Measurements from ENCODE around the gene UNC5CL.
"Not testable (repeated sequence)": the region's sequence is repeated elsewhere in the genome, so short reads cannot be mapped to it uniquely, and the experiment has no call there.

Gene UNC5CL

GRCh38 chr6:41040940-41041536, 2.0 kb upstream of the UNC5CL start:
- in situ Hi-C loops (cut with HindIII; ENCODE audit: low sequenced_read_pairs), result no loop called here

DNA sequence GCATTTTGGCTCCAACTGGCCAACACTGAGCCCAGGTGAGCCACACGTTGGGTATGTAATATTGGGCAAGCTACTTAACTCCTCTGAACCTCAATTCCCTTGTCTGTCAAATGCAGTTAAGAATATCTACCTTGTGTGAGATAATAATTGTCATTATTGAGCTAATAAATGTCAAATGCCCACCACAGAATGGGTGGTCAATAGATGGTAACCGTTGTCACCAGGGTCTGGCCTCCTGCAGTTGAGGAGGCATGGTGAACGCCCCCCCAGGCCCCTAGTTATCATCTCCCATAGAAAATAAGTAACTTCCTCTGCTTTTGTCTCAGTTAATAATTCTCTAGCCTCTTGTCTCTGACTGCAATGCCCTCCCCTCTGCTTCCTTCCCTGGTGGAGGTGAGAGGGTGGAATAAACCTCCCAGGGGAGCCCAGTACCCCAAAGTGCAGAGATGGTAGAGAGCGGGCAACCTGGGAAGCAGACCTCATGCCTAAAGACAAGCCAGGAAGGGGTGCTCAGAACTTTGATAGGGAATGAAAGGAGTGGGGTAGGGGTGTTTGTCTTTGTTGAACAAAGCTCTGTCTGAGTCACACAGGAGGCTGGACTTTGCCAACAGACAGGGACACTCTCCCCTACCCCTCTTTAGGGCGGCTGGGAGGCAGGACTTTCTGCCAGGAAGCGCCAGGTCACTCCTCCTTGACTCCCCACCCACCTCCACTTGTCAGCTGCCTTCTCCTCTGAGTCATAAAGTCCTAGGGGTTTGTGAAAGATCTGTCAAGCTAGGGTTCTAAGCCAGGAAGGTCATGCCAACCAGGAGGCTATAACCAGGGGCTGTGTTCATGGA, 1.3 kb upstream of the UNC5CL start:
- in situ Hi-C loops (cut with HindIII; ENCODE audit: low sequenced_read_pairs), result no loop called here

- in situ Hi-C loops (cut with HindIII; ENCODE audit: low sequenced_read_pairs), result no loop called here
Observed at GRCh38 chr6:41038205-41038604, 816 bp downstream of the UNC5CL start.

- in situ Hi-C loops (cut with HindIII; ENCODE audit: low sequenced_read_pairs), result no loop called here
Observed at GRCh38 chr6:41037107-41037900, 1.7 kb downstream of the UNC5CL start.

GRCh38 chr6:41036601-41037000, 2.4 kb downstream of the UNC5CL start:
- in situ Hi-C loops (cut with HindIII; ENCODE audit: low sequenced_read_pairs), result no loop called here

DNA sequence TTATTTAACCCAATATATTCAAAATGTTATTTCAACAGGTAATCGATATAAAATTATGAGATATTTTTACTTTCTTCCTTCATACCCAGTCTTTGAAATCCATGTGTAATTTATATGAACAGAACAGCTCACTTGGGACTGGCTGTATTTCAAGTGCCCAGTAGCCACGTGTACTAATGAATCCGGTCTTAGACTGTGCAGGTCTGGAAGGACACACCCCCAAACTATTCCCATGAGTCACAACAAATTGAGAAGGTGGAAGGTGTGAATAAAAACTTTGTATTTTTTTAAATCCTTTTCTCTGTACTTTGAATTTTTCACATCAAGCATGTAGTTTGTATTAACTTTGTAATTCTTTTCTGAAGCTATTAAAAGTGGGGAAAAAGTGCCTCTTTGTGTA, 2.8 kb downstream of the UNC5CL start:
- in situ Hi-C loops (cut with HindIII; ENCODE audit: low sequenced_read_pairs), result no loop called here

DNA sequence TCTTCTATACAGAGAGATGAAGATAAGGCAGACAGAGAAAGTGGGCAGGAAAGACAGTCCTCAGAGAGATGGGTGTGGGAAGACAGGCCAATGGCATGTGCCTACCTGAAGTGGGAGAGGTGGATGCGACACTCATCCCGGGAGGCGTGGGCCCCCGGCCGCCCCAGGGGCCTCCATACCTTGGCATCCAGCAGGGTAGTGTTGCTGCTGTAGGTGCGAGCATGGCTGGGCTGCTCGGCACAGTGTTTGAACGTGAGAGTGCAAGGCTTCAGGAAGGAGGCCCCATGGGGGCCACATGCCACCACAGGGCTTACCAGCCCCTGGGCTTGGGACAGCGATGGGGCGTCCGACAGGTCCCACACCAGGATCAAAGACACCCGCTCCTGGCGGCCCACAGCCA, 5.2 kb downstream of the UNC5CL start:
- in situ Hi-C loops (cut with HindIII; ENCODE audit: low sequenced_read_pairs), result no loop called here

- in situ Hi-C loops (cut with HindIII; ENCODE audit: low sequenced_read_pairs), result no loop called here
Observed at GRCh38 chr6:41032830-41033229, 6.2 kb downstream of the UNC5CL start.

GRCh38 chr6:41028561-41029412, 10.2 kb downstream of the UNC5CL start:
- in situ Hi-C loops (cut with HindIII; ENCODE audit: low sequenced_read_pairs), result loop anchor here (5.0 kb wide), 1 partner anchor 126 kb away; no protein-coding TSS in a partner anchor

DNA sequence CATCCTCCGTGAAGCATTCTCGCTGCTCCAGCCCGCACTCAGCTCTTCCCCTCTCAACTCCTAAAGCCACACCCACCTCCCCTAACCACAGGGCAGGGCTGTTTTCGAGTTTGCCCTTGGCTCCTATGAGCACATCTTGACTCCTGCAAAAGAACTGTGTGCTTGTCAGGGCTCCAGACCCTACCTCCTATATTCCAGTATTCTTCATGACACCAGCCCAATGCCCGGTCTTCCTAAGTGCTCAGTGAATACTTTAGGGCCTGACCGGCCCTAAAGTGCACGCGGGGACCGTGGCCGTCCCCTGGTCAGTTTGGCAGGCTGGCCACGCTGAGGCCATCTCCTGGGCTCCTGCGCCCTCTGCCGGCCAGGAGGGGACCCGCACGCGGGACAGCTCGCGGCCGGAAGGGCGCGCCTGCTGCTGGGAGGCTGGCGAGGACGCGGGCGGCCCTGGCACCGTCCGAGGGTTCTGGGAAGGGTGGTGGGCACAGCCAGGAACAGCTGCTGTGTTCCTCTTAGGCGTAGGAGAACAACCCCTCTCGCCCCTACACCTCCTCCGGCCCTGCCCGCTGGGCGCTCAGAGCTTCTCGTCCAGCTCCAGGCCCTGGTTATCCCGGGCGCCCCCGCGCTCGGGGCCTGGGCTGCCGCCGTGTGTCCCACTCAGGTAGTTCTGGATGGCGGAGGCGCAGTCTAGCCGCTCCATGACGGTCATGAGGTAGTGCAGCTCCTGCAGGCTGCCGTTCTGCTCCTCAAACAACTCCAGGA, 11.0 kb downstream of the UNC5CL start:
- in situ Hi-C loops (cut with HindIII; ENCODE audit: low sequenced_read_pairs), result loop anchor here (5.0 kb wide), 1 partner anchor 126 kb away; no protein-coding TSS in a partner anchor

DNA sequence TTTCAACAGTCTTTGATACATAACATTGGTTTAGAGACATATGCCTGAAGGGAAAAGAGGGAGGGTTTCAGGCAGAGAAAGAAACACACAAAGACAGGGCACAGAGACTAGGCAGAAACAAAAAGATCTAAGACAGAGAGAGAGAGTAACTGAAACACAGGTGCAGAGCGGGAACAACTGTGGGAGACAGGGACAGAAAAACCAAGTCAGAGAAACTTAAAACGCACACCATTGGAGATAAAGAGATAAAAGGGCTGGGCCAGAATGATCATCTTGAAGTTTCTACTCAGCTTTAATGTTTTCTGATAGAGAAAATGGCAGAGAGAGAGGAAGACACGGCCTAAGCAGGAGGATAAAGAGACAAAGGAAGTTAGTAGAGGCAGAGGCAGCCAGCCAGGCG, 11.8 kb downstream of the UNC5CL start:
- in situ Hi-C loops (cut with HindIII; ENCODE audit: low sequenced_read_pairs), result loop anchor here (5.0 kb wide), 1 partner anchor 125 kb away; no protein-coding TSS in a partner anchor

DNA sequence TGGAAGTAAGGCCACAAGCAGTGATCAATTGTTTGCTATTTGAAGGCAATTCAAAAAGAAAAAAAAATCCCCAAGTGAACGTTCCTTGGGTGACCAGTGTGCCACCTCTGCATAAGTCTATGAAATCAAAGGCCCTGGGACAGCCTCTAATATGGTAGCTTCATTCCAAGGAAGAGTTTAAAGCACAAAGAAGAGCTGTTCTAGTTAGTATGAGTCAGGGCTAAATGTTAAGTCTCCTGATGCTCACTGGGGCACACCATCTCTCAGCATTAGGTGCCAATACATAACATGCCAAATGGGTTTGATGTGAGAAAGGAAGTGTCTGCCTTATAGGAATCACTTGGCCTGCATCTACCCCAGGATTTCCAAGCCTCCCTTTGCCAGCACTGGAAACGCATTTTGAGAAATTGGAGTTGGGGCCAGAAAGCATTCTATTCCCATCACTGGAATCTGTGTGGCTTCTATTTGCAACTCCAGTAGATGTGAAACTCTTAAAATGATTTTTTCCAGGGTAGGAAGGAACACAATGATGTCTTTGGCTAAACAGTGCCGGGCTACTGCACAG, 13.0 kb downstream of the UNC5CL start:
- in situ Hi-C loops (cut with HindIII; ENCODE audit: low sequenced_read_pairs), result loop anchor here (5.0 kb wide), 1 partner anchor 124 kb away; no protein-coding TSS in a partner anchor

DNA sequence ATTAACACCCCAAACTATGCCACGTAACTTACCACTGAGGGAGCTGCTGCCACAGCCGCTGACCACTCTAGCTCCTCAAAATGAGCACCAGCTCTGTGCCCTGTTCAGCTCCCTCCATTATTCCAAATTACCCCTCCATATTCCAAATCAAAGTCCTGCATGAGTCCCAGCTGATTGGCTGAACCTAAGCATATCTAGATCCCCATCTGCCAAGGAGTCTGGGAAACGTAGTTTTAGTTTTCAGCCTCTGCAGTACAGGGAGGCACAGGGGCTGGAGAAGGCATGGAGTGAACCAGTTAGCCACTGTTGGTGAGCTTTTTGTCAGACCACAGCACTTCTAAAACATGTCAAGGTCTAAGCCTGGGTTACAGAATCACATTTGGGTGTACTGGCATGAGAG, 15.9 kb downstream of the UNC5CL start:
- in situ Hi-C loops (cut with HindIII; ENCODE audit: low sequenced_read_pairs), result no loop called here

GRCh38 chr6:41022294-41022693, 16.7 kb downstream of the UNC5CL start:
- in situ Hi-C loops (cut with HindIII; ENCODE audit: low sequenced_read_pairs), result no loop called here

GRCh38 chr6:41021832-41022231, 17.2 kb downstream of the UNC5CL start:
- in situ Hi-C loops (cut with HindIII; ENCODE audit: low sequenced_read_pairs), result no loop called here

GRCh38 chr6:41017663-41018062, 21.4 kb downstream of the UNC5CL start:
- in situ Hi-C loops (cut with HindIII; ENCODE audit: low sequenced_read_pairs), result no loop called here

GRCh38 chr6:41015860-41016259, 23.2 kb downstream of the UNC5CL start:
- in situ Hi-C loops (cut with HindIII; ENCODE audit: low sequenced_read_pairs), result not testable (repeated sequence)

DNA sequence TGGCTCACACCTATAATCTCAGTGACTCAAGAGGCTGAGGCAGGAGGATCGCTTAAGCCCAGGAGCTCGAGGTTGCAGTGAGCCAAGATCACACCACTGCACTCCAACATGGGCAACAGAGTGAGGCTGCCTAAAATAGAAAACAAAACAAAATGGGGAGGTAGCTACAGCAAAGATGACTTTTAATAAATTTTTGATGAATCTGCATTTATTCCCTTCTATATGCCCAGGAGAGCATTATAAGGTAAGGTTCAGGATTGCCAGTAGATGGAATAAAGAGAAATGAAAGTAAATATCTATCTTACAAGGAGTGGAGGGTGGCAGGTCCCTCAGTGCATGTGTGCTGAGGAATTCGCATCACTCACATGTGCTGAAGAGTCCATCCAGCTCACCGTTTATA, 24.2 kb downstream of the UNC5CL start:
- in situ Hi-C loops (cut with HindIII; ENCODE audit: low sequenced_read_pairs), result no loop called here

DNA sequence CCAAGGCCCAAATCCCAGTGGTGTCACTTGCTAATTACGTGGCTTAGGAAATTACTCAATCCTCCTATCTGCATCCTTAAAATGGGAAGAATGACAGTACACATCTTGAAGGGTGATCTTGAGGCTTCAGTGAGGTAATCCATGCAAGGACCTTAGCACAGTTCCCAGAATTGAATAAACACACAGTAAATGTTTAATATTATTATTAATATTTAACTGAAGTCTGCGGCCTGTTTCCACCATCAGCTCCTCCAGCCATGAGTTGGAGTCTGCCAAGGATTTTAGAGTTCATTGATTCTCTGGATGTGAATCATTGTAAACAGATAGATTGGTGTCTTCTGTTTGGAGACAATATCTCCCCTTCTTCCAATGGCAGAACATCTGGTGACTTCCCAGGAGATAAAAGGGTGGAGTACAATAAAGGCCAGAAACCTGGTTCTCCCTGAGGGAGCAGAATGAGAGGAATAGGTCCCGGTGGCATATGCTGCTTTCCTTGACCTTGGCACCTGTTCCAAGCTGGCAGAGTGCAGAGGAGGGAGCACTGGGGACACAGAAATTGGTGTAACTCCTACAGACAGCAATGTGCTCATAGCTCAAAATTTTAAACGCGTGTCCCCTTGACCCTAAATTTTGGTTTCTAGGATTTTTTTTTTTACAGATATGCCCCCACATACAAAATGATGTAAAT, 25.4 kb downstream of the UNC5CL start:
- in situ Hi-C loops (cut with HindIII; ENCODE audit: low sequenced_read_pairs), result no loop called here
